Measurements from ENCODE around the gene UGP2. TPM values are rescaled to one million over a fixed set of nuclear protein-coding genes. Genes with fewer than 3 reads are reported as not detected.

UGP2 gene
- 183 and 199 TPM in 2 replicates for total RNA-seq
- 327 and 344 TPM in 2 replicates for polyA plus RNA-seq

GRCh38 chr2:63841254-63842022 lies at the start of gene UGP2:
Gene UGP2, plus strand, starts transcription at chr2:63841896. Its CDS starts 290 bp downstream, at chr2:63842186.
- Histone ChIP-seq H3K4me3 (peak within 1 kb of the TSS; percentile 54), H3K36me3 (no peaks in the 10 kb centered on the region), H3K4me1 (ENCODE audit: low read depth) (peaks cover 19% of the 10 kb centered on the region), H3K27me3 (no peaks in the 10 kb centered on the region), H3K27ac (peak within 1 kb of the TSS; percentile 93), H3K9me3 (ENCODE audit: low read depth) (no peaks in the 10 kb centered on the region)
- TF ChIP-seq CTCF (IDR thresholded peaks at IDR 0.05; ENCODE audit: low read depth, low read length): peak; percentile 46
- peak; percentile 93 to 96 for DNase-seq (ENCODE audit: low read depth in 1 of 2, low spot score in 1 of 2)

GRCh38 chr2:63792530-63792929 lies 49.2 kb upstream of the UGP2 start:
- Histone ChIP-seq H3K36me3 (no peaks in the 10 kb centered on the region), H3K4me3 (no peak overlapping the region), H3K27me3 (no peaks in the 10 kb centered on the region), H3K27ac (no peak overlapping the region), H3K4me1 (ENCODE audit: low read depth) (no peaks in the 10 kb centered on the region), H3K9me3 (ENCODE audit: low read depth) (no peaks in the 10 kb centered on the region)
- TF ChIP-seq CTCF (IDR thresholded peaks at IDR 0.05; ENCODE audit: low read depth, low read length): no peak
- DNase-seq (ENCODE audit: low read depth in 1 of 2, low spot score in 1 of 2): peak in 1 of 2 donors; percentile 75

- no peak for DNase-seq (ENCODE audit: low read depth in 1 of 2, low spot score in 1 of 2)
- Histone ChIP-seq H3K36me3 (no peaks in the 10 kb centered on the region), H3K9me3 (ENCODE audit: low read depth) (no peaks in the 10 kb centered on the region), H3K4me3 (no peak overlapping the region), H3K27me3 (no peaks in the 10 kb centered on the region), H3K4me1 (ENCODE audit: low read depth) (no peaks in the 10 kb centered on the region), H3K27ac (no peak overlapping the region)
- TF ChIP-seq CTCF (IDR thresholded peaks at IDR 0.05; ENCODE audit: low read depth, low read length): no peak
Observed at GRCh38 chr2:63796366-63796765, 45.3 kb upstream of the UGP2 start.

GRCh38 chr2:63796796-63797195 lies 44.9 kb upstream of the UGP2 start:
- Histone ChIP-seq H3K9me3 (ENCODE audit: low read depth) (no peaks in the 10 kb centered on the region), H3K4me3 (no peak overlapping the region), H3K27ac (no peak overlapping the region), H3K36me3 (no peaks in the 10 kb centered on the region), H3K4me1 (ENCODE audit: low read depth) (no peaks in the 10 kb centered on the region), H3K27me3 (no peaks in the 10 kb centered on the region)
- no peak for DNase-seq (ENCODE audit: low read depth in 1 of 2, low spot score in 1 of 2)
- TF ChIP-seq CTCF (IDR thresholded peaks at IDR 0.05; ENCODE audit: low read depth, low read length): no peak

GRCh38 chr2:63801455-63801854 lies 40.2 kb upstream of the UGP2 start:
- no peak for DNase-seq (ENCODE audit: low read depth in 1 of 2, low spot score in 1 of 2)
- no peak for TF ChIP-seq CTCF (IDR thresholded peaks at IDR 0.05; ENCODE audit: low read depth, low read length)

More at GRCh38 chr2:63801455-63801854, 40.2 kb upstream of the UGP2 start:
- Histone ChIP-seq H3K4me3 (no peak overlapping the region), H3K9me3 (ENCODE audit: low read depth) (no peaks in the 10 kb centered on the region), H3K4me1 (ENCODE audit: low read depth) (no peaks in the 10 kb centered on the region), H3K36me3 (no peaks in the 10 kb centered on the region), H3K27me3 (no peaks in the 10 kb centered on the region), H3K27ac (no peak overlapping the region)

Data from cardiac muscle cell (in vitro differentiated cells and primary cell).